Measurements from ENCODE around the gene FAM177A1. TPM values are rescaled to one million over a fixed set of nuclear protein-coding genes. Genes with fewer than 3 reads are reported as not detected.
"Not testable (repeated sequence)": the region's sequence is repeated elsewhere in the genome, so short reads cannot be mapped to it uniquely, and the experiment has no call there.

The FAM177A1 gene
- polyA plus RNA-seq, 5 donors = 44.0 to 53.3 (median 48.3) TPM

- DNase-seq = no peak
Observed at GRCh38 chr14:35051796-35052195, 5.7 kb downstream of the FAM177A1 start.

GRCh38 chr14:35052637-35053036 is 6.6 kb downstream of the FAM177A1 start:
- no peak for DNase-seq

GRCh38 chr14:35061113-35061791 is 15.2 kb downstream of the FAM177A1 start:
- not testable (repeated sequence) for DNase-seq

GRCh38 chr14:35065731-35066130 is 19.7 kb downstream of the FAM177A1 start:
- DNase-seq = not testable (repeated sequence)

GRCh38 chr14:35068238-35069012 is 22.4 kb downstream of the FAM177A1 start:
- no peak for DNase-seq

- DNase-seq = no peak
Observed at GRCh38 chr14:35072226-35072625, 26.2 kb downstream of the FAM177A1 start.

- DNase-seq = no peak
Observed at GRCh38 chr14:35073486-35073885, 27.4 kb downstream of the FAM177A1 start.

- no peak for DNase-seq
Observed at GRCh38 chr14:35078082-35078481, 32.0 kb downstream of the FAM177A1 start.

GRCh38 chr14:35079742-35080141 is 33.7 kb downstream of the FAM177A1 start:
- no peak for DNase-seq

GRCh38 chr14:35083530-35084150 is 37.6 kb downstream of the FAM177A1 start:
- no peak for DNase-seq

- DNase-seq = no peak
Observed at GRCh38 chr14:35085441-35085840, 39.4 kb downstream of the FAM177A1 start.

- DNase-seq = no peak
Observed at GRCh38 chr14:35088514-35088913, 42.4 kb downstream of the FAM177A1 start.

GRCh38 chr14:35094645-35095044 is 48.6 kb downstream of the FAM177A1 start:
- DNase-seq = not testable (repeated sequence)

- DNase-seq = no peak
Observed at GRCh38 chr14:35107866-35108265, 61.8 kb downstream of the FAM177A1 start.

GRCh38 chr14:35112641-35113040 is 66.6 kb downstream of the FAM177A1 start:
- no peak for DNase-seq

- DNase-seq = no peak
Observed at GRCh38 chr14:35113308-35113950, 67.4 kb downstream of the FAM177A1 start.

GRCh38 chr14:35114036-35114435 is 68.0 kb downstream of the FAM177A1 start:
- DNase-seq = no peak

GRCh38 chr14:35116242-35116641 is 70.2 kb downstream of the FAM177A1 start:
- DNase-seq = no peak

- DNase-seq = no peak
Observed at GRCh38 chr14:35117112-35117511, 71.0 kb downstream of the FAM177A1 start.

- no peak for DNase-seq
Observed at GRCh38 chr14:35121026-35121886, 75.2 kb downstream of the FAM177A1 start.
